GM04503 (cell line): Measurements from ENCODE around the gene FAM151B.
"Not testable (repeated sequence)": the region's sequence is repeated elsewhere in the genome, so short reads cannot be mapped to it uniquely, and the experiment has no call there.

Experiments used
- DNase-seq: peaks from one replicate; pipeline ENCODE4 v3.0.0-alpha.2; 2012; ENCODE audit warnings: low read depth

FAM151B gene, protein sequence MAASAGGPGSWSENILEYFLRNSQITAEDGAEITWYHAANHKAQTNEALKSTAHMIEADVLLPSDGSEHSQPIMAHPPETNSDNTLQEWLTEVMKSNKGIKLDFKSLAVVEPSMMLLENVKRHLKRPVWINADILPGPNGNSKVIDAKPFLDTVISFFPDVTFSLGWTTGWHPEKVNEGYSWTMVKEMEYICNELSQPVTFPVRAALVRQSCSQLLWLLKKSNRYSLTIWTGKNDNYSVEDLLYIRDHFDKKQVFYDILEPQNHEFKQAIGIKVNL

DNA sequence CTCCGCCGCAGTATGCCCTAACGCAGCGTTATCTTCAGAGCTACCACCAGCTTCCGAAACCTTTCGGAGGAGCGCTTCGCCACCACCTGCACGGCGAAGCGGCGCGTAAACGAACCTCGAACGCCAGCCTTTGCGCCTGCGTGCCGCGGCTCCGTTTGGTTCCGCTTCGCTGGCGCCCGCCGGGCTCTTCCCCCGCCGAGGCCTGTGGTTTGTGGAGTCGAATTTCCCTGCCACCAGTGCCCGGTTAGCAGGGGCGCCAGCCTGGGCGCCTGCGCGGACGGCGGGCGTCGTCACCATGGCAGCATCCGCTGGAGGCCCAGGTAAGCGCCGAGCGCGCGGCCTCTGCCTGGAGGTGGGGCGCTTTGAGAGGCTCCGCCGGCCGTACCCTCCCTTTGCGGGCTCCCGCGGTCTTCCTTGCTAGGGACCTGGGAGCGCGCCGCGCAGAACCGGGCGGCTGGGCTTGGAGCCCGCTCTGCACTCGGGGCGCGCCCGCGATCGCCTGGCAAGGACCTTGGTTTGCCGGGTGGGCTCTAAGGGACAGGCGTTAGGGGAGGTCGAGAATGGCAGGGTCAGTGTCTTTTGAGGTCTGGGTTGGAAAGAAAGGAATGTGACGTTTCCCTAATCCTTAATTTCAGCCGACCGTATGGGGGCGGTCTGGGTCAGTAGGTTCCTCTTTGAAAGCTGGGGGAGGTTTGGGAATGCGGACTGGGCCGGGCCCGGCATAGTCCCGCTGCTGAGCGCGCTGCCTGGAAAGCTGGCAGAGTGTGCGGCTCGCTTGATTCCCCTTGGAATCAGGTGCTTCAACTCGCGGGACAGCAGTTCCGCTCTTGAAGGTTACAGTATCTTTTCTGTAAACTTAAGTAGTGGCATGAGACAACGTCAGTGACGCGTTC is at the start of gene FAM151B:
Gene FAM151B (plus strand): TSS at position 272 of the 893 bp plus-strand sequence. CDS start 24 bp downstream, at position 296.
- peak; percentile 45 for DNase-seq

DNA sequence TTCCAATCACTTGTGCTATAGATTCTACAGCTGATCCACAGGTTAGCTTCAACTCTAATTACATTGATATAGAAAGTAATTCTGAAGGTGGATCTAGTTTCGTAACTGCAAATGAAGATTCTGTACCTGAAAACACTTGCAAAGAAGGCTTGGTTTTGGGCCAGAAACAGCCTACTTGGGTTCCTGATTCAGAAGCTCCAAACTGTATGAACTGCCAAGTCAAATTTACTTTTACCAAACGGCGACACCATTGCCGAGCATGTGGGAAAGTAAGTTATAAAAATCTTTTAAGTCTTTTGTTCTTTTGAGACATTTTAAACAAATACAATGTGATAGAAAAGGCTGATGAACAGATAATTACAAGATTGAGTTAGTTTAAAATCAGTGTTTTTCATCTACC is 49.2 kb upstream of the FAM151B start:
- no peak for DNase-seq

DNA sequence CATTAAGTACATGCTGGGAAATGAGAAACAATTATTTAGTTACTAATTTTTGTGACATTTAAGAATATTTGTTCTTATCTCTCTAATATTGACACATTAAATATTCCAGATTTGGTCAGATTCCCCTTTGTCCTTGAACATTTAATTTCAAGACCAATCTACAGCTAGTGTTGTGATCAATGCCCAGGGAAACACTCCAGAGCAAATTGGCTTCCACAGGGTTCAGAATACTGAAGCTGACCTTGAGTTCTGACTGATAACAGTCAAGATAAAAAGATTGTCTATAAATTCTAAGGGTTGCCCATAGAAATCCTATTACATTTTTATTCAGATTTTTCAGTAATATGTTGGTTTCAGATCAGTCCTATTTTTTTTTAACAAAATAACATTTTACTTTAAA is 48.7 kb upstream of the FAM151B start:
- DNase-seq = no peak

DNA sequence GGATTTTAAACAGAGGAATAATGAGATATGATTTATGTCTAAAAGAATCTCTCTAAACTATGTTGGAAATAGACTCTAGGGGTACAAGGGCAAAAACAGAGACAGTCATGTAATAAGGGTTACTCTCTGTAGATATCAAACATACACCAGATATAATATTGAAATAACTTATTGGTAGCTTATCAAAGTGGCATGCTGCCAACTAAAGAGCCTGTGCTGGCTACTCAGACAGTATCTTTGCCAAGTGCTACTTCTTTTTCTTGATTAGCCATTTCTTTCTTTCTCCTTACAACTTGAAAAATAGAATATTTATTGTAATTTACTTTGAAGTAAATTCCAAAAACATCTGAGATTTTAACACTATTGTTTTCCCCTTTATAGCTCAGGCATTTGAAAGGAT is 45.2 kb upstream of the FAM151B start:
- DNase-seq = no peak

DNA sequence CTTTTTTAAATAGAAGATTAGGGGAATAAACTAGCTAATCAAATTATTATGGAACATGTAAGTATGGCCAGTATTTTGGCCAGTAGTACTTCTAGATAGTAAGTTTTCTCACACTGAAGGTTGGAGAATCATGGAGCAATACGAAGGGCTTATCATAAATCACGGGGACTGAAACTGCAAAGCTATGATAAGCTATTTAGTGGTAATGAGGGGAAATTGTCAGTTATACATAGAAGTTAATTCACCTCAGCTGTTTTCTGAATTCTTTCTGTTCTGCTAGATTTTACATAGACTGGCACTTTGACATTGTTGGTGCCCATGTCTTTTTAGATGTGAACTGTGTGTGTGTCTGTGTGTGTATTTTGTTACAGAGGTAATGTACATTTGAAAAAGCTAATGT is 34.5 kb upstream of the FAM151B start:
- DNase-seq = no peak

DNA sequence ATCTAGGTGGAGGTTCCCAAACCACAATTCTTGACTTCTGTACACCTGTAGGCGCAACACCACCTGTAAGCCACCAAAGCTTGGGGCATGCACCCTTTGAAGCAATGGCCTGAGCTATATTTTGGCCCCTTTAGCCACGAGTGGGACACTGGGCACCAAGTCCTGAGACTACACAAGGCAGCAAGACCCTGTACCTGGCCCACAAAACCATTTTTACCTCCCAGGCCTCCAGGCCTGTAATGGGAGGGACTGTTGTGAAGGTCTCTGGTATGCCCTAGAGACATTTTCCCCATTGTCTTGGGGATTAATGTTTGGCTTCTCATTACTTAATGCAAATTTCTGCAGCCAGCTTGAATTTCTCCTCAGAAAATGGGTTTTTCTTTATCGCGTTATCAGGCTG is 24.6 kb upstream of the FAM151B start:
- no peak for DNase-seq

DNA sequence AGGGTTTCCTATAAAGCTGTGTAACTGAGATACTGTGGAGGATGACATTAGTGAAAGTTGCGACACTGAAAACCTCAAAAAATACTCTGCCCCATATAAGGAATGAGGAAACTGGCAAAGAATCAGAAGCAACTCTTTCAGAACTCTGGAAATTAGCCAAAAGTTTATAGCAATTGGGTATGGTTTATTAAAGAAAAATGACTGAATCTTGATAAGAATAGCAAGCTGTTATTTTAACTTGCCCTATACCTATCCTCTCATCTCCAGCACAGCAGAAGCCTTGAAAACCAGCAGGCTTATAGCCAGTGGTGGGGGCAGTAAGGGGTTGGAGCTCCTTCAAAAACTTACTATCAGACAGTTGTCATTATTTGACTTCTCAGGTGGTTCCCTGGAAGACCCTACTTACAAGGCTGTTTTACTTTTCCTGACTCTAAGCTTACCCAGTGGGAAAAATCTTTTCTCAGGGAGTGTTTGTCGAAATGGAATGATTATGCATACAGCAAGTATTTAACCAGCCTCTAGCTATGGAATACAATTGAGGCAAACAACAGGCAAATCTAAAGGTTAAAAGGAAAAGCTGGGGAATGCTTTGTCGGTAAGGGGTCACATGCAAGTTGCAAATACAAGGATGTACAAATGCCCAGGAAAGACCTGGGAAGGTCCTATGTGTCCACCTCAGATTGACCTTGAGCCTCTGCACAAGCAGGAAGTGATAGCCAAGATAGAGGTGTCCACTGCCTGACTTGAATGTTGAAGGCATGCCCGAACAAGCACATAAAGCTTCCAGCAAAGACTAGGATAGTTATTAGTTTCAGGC is 21.0 kb upstream of the FAM151B start:
- peak; percentile 16 for DNase-seq

DNA sequence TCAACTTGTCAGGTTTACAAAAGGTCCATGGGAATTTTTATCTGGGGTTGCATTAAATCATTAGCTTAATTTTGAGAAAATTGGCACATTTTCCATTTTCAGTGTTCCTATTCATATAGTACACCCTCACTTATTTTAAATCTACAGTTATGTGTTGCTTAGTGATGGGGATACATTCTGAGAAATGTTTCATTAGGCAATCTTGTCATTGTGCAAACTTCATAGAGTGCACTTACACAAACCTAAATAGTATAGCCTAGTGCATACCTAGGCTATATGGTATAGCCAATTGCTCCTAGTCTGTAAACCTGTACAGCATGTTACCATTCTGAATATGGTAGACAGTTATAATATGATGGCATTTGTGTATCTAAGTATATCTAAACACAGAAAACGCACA is 19.8 kb upstream of the FAM151B start:
- no peak for DNase-seq

DNA sequence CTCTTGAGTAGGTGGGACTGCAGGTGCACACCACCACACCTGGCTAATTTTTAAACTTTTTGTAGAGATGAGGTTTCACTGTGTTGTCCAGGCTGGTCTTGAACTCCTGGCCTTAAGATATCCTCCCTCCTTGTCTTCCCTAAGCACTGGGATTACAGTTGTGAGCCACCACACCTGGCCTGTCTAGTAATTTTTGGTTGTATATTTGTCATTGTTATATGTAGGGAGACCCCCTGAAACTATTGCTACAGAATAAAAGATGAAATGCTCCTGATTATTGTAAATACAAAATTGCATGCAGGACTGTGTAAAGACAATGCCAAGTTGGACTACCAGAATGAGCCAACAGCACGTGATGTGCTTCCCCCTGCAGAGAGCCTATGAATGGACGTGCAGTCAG is 17.3 kb upstream of the FAM151B start:
- DNase-seq = not testable (repeated sequence)

DNA sequence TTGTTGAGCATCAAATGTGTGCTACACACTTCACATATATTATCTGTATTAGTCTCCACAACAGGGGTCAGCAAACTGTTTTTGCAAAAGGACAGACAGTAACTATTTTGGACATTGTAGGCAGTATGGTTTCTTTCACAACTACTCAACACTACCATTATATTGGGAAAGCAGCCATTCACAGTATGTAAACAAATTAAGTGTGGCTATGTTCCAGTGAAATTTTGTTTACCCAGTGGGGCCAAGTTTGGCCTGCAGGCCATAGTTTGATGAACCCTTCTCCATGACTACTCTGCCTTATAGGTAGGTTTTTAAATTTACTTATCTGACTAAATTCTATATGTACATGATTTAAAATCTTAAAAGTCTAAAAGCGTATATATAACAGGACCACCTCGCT is 13.0 kb upstream of the FAM151B start:
- DNase-seq = no peak

DNA sequence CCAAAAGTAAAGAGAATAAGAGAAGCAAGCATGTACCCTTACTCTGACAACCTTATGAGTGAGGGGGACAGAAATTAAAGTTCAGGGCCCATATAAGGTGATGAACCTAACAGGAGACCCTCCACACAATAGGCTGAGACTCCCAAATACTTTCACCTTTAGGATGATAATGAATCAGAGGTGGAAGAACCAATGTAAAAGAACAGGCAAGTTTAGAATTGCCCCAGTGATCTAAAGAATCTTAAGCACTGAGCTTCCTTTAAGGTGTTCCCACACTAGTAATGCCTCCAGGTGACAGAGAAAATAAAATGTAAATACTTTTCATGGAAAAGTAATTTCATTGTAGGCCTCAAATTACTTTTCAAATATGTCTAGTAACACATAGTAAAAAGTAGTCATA is 8.2 kb upstream of the FAM151B start:
- DNase-seq = no peak

DNA sequence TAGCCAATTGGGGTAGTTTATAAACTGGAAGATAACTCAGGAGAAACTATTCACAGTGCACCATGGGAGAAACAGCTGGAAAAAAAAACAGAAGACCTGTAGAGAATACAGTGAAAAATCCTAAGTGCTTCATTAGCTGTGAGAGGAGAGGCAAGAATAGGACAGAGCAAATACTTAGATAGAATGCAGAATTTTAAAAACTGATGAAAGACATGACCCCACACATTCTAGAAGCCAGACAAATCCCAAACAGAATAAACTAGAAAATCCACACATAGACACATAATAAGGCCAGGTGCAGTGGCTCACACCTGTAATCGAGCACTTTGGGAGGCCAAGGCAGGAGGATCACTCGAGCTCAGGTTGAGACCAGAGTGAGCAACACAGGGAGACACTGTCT is 7.5 kb upstream of the FAM151B start:
- no peak for DNase-seq

DNA sequence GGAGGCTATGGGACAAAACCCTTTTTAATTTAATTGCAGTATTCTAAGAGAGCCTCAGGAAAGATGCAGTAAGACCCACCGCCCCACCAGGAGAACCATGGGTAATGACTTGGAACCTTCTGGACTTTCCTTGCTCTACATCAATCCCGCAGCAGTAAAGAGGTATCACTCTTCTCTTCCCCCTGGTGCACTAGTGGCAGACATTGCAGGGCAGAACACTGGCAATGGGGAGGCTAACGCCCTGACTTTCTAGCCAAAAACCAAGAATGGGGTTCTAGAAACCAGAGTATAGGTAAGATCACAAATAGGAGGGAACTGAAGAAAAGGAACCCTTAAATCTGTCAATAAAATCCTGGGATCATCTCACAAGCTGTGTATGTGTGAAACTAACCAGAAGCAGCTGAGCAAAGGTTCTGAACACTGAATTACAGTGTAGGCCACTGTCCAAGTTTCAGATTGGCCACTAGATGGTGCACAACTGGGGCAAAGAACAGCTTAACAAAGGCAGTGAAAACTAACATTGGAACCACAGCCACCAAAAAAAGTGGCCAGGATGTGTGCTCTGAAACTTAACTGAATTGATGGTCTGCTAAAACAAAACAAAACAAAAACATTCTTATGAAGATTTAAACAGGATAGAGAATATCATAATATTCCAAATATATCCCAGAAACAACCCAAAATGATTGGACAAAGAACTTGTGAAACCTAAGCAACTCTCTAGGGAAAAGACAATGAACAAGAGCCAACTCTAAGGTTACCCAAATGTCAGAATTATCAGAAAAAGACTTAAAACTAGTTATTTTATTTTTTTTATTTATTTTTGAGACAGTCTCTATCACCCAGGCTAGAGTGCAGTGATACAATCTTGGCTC is 6.6 kb upstream of the FAM151B start:
- DNase-seq = peak; percentile 28

DNA sequence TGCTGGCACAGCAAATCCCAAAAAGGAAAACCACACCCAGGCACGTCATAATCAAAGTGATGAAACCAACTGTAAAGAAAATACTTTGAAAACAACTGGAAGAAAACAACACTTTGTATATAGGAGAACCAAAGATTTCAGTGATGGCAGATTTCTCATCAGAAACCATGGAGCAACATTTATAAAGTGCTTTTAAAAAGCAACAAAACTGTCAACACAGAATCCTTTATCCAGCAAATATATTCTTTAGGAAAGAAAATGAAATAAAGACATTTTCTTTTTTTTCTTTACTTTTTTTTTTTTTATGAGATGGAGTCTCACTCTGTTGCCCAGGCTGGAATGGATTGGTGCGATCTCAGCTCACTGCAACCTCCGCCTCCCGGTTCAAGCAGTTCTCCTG is 5.3 kb upstream of the FAM151B start:
- DNase-seq = no peak

DNA sequence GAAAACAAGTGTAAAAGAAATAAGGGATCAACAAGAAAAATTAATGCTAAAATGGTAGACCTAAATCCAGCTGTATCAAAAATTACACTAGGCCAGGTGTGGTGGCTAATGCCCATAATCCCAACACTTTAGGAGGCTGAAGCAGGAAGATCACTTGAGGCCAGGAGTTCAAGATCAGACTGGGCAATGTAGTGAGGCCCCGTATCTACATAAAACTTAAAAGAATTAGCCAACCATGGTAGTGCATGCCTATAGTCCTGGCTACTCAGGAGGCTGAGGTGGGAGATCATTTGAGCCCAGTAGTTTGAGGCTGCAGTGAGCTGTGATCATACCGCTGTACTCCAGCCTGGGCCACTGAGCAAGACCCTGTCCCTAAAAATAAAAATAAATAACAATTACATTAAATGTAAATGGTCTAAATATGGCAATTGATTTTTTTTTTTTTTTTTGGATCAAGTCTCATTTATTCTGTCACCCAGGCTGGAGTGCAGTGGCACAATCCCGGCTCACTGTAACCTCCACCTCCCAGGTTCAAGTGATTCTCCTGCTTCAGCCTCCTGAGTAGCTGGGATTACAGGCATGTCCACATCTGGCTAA is 4.2 kb upstream of the FAM151B start:
- DNase-seq = no peak

DNA sequence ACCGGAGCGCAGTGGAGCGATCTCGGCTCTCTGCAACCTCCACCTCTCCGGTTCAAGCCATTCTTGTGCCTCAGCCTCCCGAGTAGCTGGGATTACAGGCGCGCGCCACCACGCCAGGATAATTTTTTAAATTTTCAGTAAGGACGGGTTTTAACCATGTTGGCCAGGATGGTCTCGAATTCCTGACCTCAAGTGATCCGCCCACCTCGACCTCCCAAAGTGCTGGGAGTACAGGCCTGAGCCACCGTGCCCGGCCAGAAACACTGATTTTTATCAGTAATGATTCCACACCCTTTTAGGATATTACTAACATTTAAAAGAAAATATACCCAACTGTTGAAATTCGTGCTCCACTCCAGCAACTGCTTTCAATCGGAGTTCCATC is 464 bp upstream of the FAM151B start:
- DNase-seq = no peak

DNA sequence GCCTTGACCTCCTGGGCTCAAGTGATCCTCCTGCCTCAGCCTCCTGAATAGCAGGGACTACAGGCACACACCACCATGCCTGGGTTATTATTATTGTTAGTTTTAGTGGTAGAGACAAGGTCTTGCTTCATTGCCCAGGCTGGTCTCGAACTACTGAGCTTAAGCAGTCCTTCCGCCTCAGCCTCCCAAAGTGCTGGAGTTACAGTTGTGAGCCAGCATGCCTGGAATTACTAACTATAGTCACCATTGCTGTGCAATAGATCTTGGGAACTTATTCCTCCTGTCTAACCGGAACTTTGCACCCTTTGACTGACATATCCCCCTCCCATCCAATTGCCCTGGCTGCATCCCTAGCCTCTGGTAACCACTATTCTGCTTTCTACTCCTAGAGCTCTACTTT is 3.4 kb downstream of the FAM151B start:
- DNase-seq = no peak

DNA sequence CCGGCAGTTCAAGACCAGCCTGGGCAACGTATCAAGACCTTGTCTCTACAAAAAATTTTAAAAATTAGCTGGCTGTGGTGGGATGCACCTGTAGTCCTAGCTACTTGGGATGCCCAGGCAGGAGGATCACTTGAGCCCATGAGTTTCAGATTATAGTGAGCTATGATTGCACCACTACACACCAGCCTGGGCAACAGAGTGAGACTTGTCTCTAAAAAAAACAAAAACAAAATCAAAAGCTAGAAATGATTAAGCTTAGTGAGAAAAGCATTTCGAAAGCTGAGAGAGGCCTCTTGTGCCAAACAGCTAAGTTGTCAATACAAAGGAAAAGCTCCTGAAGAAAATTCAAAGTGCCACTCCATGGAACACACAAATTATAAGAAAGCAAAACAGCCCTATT is 4.8 kb downstream of the FAM151B start:
- DNase-seq = no peak

DNA sequence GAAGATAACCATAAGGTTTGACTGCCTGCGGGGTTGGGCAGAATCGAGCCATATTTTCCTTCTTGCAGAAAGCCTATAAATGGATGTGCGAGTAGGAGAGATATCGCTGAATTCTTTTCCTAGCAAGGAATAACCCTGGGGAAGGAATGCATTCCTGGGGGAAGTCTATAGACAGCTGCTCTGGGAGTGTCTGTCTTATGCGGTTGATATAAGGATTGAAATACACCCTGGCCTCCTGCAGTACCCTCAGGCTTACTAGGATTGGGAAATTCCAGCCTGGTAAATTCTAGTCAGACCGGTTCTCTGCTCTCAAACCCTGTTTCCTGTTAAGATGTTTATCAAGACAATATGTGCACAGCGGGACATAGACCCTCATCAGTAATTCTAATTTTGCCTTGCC is 5.5 kb downstream of the FAM151B start:
- DNase-seq = not testable (repeated sequence)

DNA sequence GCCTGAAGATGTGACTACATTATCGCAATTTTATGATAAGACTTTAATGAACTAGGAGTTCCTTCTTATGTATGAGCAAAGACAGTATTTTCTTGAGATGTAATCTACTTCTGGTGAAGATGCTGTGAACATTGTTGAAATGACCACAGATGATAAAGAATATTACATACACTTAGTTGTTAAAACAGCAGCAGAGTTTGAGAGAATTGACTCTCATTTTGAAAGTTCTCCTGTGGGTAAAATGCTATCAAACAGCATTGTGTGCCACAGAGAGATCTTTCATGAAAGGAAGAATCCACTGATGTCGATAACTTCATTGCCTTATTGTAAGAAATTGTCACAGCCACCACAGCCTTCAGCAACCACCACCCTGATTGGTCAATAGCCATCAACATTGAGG is 8.0 kb downstream of the FAM151B start:
- no peak for DNase-seq

DNA sequence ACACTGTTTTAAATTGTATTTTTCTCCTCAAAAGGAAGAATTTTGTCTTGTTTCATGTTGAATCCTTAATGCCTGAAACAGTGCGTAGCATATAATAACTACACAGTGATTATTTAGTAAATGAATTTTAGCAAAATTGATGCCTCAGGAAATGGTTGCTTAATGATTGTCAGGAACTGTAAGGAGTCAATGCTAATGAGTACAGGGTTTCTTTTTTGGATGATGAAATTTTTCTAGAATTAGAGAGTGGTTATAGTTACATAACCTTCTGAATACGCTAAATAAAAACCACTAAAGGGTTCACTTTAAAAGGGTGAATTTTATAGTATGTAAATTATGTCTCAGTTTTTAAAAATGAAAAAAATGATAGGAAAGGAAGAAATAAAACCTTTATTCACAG is 14.9 kb downstream of the FAM151B start:
- DNase-seq = no peak
